HFFc6 (cell line): ENCODE data around the gene FOXL1. TPM values are rescaled to one million over a fixed set of nuclear protein-coding genes. Genes with fewer than 3 reads are reported as not detected.
A peak's percentile ranks its signal among the peaks of the same experiment; 100 is the strongest.

ENCODE experiments used
- DNase-seq: peaks from one replicate; pipeline ENCODE4 v3.0.0-alpha.2; 2018
- H3K27ac Mint-ChIP-seq: 2 replicates; pipeline ENCODE4 v1.8.0; 2020; ENCODE audit warnings: mild to moderate bottlenecking, mixed read lengths
- H3K27me3 Mint-ChIP-seq: 2 replicates; pipeline ENCODE4 v1.8.0; 2021; ENCODE audit warnings: mild to moderate bottlenecking, moderate library complexity, mixed read lengths; ENCODE audit not compliant: insufficient read depth
- H3K36me3 Mint-ChIP-seq: 2 replicates; pipeline ENCODE4 v1.8.0; 2021; ENCODE audit warnings: low read depth, mixed read lengths
- H3K4me1 Mint-ChIP-seq: 2 replicates; pipeline ENCODE4 v1.8.0; 2020; ENCODE audit warnings: low read depth, mixed read lengths
- H3K4me3 Mint-ChIP-seq: 2 replicates; pipeline ENCODE4 v1.8.0; 2020; ENCODE audit warnings: mild to moderate bottlenecking, moderate library complexity, mixed read lengths
- H3K9me3 Mint-ChIP-seq: 2 replicates; pipeline ENCODE4 v1.8.0; 2020; ENCODE audit warnings: mild to moderate bottlenecking, mixed read lengths
- total RNA-seq, 6 experiments: library from RNA; stranded (reverse); fragmentation: NEBNext Ultra II Directional; extraction: Animal tissue kit (Norgen Biotek cat#: 25700); gene quantifications; 2 replicates in 1 of 6; 3 replicates in 5 of 6; pipeline ENCODE4 v1.2.3, GENCODE V29; 2021
- TF ChIP-seq, protein P1 (sequence below): fragments of 200-600 bp; sonication (generic); IDR thresholded peaks from 2 replicates; pipeline ENCODE4 v1.5.0; 2021; ENCODE audit warnings: antibody characterized with exemption, mild to moderate bottlenecking

Gene FOXL1
- total RNA-seq, 6 experiments from 2014 or later: 20.2 to 25.3 (median 21.6) TPM

DNA sequence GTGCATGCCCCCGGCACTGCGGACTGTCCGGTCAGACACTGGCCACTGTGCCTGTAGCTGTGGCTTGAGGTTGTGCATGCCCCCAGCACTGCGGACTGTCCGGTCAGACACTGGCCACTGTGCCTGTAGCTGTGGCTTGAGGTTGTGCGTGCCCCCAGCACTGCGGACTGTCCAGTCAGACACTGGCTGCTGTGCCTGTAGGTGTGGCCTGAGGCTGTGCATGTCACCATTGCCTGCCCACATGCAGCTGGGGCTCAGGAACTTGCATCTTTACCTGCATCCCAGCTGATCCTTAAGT lies 28.5 kb upstream of the FOXL1 start:
- no peak overlapping the region for H3K4me3 Mint-ChIP-seq
- H3K27me3 Mint-ChIP-seq: no peaks in the 10 kb centered on the region
- DNase-seq: no peak
- H3K36me3 Mint-ChIP-seq: peaks cover 27% of the 10 kb centered on the region
- H3K27ac Mint-ChIP-seq: no peak overlapping the region
- TF ChIP-seq, protein P1, sequence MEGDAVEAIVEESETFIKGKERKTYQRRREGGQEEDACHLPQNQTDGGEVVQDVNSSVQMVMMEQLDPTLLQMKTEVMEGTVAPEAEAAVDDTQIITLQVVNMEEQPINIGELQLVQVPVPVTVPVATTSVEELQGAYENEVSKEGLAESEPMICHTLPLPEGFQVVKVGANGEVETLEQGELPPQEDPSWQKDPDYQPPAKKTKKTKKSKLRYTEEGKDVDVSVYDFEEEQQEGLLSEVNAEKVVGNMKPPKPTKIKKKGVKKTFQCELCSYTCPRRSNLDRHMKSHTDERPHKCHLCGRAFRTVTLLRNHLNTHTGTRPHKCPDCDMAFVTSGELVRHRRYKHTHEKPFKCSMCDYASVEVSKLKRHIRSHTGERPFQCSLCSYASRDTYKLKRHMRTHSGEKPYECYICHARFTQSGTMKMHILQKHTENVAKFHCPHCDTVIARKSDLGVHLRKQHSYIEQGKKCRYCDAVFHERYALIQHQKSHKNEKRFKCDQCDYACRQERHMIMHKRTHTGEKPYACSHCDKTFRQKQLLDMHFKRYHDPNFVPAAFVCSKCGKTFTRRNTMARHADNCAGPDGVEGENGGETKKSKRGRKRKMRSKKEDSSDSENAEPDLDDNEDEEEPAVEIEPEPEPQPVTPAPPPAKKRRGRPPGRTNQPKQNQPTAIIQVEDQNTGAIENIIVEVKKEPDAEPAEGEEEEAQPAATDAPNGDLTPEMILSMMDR: no peak
- H3K9me3 Mint-ChIP-seq: peaks cover 6% of the 10 kb centered on the region; the same call in 1 of the 2 replicates
- H3K4me1 Mint-ChIP-seq: peaks cover 9% of the 10 kb centered on the region

DNA sequence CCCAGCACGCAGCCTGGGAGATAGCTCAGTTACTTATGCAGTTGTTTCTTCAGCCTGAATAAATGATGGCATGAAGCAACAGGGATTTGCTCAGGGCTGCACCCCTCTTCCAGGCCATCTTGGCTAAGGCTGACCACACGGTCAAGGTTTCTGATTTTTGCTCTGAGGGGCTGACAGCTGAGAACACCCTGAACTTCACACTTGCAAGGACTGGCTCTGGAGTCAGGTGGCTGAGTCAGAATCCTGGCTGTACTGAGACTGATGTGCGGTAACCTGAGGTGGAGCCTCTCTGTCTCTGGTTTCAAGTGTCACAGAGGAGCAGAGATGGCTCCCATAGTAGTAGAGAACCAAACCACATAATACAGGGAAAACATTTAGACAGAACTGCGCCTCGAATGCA lies 28.1 kb upstream of the FOXL1 start:
- Mint-ChIP-seq H3K9me3 (peaks cover 6% of the 10 kb centered on the region; the same call in 1 of the 2 replicates), H3K27me3 (no peaks in the 10 kb centered on the region), H3K36me3 (peaks cover 24% of the 10 kb centered on the region), H3K4me1 (peaks cover 10% of the 10 kb centered on the region), H3K27ac (no peak overlapping the region), H3K4me3 (no peak overlapping the region)
- no peak for DNase-seq
- TF ChIP-seq, protein P1: no peak

DNA sequence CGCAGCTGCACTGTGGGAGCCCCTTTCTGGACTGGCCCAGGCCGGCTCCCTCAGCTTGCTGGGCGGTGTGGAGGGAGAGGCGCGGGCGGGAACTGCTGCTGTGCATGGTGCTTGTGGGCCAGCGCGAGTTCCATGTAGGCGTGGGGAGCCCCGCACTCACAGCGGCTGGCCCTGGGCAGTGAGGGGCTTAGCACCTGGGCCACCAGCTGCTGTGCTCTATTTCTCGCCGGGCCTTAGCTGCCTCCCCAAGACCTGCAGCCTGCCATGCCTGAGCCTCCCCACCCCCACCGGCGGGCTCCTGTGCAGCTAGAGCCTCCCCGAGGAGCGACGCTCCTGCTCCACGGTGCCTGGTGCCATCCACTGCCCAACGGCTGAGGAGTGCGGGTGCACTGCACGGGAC lies 25.0 kb upstream of the FOXL1 start:
- TF ChIP-seq, protein P1: no peak
- Mint-ChIP-seq H3K27me3 (peaks cover 5% of the 10 kb centered on the region; the same call in 1 of the 2 replicates), H3K4me3 (no peak overlapping the region; the same call in 1 of the 2 replicates), H3K36me3 (peaks cover 13% of the 10 kb centered on the region), H3K4me1 (peaks cover 26% of the 10 kb centered on the region), H3K27ac (no peak overlapping the region), H3K9me3 (peaks cover 6% of the 10 kb centered on the region; the same call in 1 of the 2 replicates)
- no peak for DNase-seq

DNA sequence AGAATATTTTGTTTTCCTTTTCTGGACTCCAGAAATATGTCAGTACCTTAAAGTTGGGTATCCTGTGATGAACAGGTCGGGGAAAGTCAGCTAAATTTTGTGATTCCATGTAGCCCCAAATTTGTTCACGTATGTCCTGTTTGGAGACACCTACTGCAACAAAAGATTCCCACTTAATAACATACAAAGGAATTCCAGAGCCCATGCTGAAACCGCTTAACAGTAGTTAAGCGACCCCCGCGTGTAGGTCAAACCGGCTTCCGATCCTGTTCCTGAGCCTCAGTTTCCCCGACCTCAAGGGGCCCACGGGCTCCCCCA lies 23.8 kb upstream of the FOXL1 start:
- Mint-ChIP-seq H3K9me3 (peaks cover 6% of the 10 kb centered on the region; the same call in 1 of the 2 replicates), H3K27me3 (peaks cover 9% of the 10 kb centered on the region), H3K36me3 (peaks cover 13% of the 10 kb centered on the region), H3K4me1 (peaks cover 32% of the 10 kb centered on the region), H3K27ac (peak overlapping the region; percentile 93), H3K4me3 (peak overlapping the region; percentile 91)
- DNase-seq: no peak
- TF ChIP-seq, protein P1: no peak; the same call in 1 of the 2 replicates

DNA sequence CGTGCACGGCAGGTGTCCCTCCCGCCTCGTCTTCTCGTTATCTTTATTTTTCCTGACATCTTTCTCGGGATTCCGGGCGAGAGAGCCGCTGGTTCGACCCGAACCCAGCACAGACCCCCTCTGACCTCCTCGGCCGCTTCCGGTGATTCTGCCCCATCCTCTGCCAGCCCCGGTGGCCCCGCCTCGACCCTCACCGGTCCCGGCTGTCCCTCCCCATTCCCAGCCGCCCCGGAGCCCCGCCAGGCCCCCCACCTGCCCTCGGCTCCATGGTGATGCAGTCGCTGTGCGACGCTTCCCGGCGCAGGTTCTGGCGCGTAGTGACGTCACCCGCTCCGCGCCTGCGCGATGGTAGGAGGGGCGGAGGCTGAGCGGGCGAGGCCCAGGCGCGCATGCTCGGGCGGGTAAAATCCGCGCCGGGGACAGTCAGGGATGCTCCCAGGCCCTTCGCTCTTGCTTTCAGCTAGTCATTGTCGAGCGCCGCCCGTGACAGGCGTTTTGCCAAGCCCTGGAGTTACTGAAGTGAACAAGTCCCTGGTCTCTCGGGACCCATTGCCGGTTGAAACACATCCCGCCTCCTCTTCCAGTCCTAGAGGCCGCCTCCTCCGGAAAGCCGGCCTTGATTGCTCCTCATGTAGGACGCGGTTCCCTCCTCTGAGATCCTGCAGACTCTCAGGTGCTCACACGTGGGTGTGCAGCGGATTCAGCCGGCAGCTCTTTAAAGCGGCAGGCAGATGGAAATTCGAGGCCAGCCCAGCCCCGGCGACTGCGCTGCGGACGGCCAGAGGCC lies 23.2 kb upstream of the FOXL1 start, which contains the start of gene MTHFSD:
Gene MTHFSD, minus strand, starts transcription at position 319 of the 787 bp plus-strand sequence. Its CDS starts 51 bp downstream, at position 268.
- TF ChIP-seq, protein P1: 0 out of 2 replicates have a peak, but pooled peaks have one; percentile 26
- peaks cover 13% of the 10 kb centered on the region for H3K36me3 Mint-ChIP-seq
- H3K27me3 Mint-ChIP-seq: peaks cover 10% of the 10 kb centered on the region
- H3K27ac Mint-ChIP-seq: peak within 1 kb of the TSS; percentile 93
- peak; percentile 86 for DNase-seq
- peaks cover 32% of the 10 kb centered on the region for H3K4me1 Mint-ChIP-seq
- peak within 1 kb of the TSS; percentile 91 for H3K4me3 Mint-ChIP-seq
- peaks cover 6% of the 10 kb centered on the region; the same call in 1 of the 2 replicates for H3K9me3 Mint-ChIP-seq
